WTC11 (cell line): ENCODE measurements around the gene ACAT2. TPM values are rescaled to one million over a fixed set of nuclear protein-coding genes. Genes with fewer than 3 reads are reported as not detected.
"Not testable (repeated sequence)": the region's sequence is repeated elsewhere in the genome, so short reads cannot be mapped to it uniquely, and the experiment has no call there.

Experiments used
- ATAC-seq: fragments of 200-7000 bp; cut with Tn5 transposase; 2 replicates; pipeline ENCODE4 v1.10.0; 2021; ENCODE audit warnings: mild to moderate bottlenecking, moderate library complexity
- CTCF ChIA-PET: fragments of 300-600 bp; sonication (Branson Sonifier 250); formaldehyde crosslinking; loops from one replicate; lab custom pipeline; 2021; ENCODE audit warnings: antibody characterized with exemption; lab: Charles Lee
- POLR2A ChIA-PET: fragments of 350-600 bp; sonication (Branson Sonifier 250); formaldehyde crosslinking; loops from one replicate; lab custom pipeline; 2021; ENCODE audit warnings: antibody characterized with exemption; lab: Charles Lee
- DNase-seq: peaks from one replicate; pipeline ENCODE4 v3.0.0; 2021; ENCODE audit warnings: low spot score
- H3K27ac Mint-ChIP-seq: 2 replicates; pipeline ENCODE4 v1.8.0; 2021; ENCODE audit warnings: mixed read lengths
- H3K27me3 Mint-ChIP-seq: 2 replicates; pipeline ENCODE4 v1.8.0; 2021; ENCODE audit warnings: low read depth, mild to moderate bottlenecking, moderate library complexity, mixed read lengths
- H3K36me3 Mint-ChIP-seq: 2 replicates; pipeline ENCODE4 v1.8.0; 2021; ENCODE audit warnings: mixed read lengths
- H3K4me1 Mint-ChIP-seq: 2 replicates; pipeline ENCODE4 v1.8.0; 2022; ENCODE audit warnings: mixed read lengths
- H3K4me3 Mint-ChIP-seq: 2 replicates; pipeline ENCODE4 v1.8.0; 2021; ENCODE audit warnings: mild to moderate bottlenecking, moderate library complexity, mixed read lengths
- H3K9me3 Mint-ChIP-seq: 2 replicates; pipeline ENCODE4 v1.8.0; 2021; ENCODE audit warnings: mixed read lengths
- ATF1 ChIP-seq: sonication (generic); formaldehyde crosslinking; IDR thresholded peaks from 2 replicates; pipeline ENCODE4 v1.8.1; 2023; ENCODE audit warnings: mild to moderate bottlenecking, moderate library complexity, missing genetic modification reagents
- ATF2 ChIP-seq: sonication (generic); formaldehyde crosslinking; IDR thresholded peaks from 2 replicates; pipeline ENCODE4 v1.8.1; 2022; ENCODE audit warnings: low read depth, missing genetic modification reagents, borderline replicate concordance
- ATF3 ChIP-seq: sonication (generic); formaldehyde crosslinking; conservative IDR thresholded peaks from 2 replicates; pipeline ENCODE4 v1.8.1; 2022; ENCODE audit warnings: mild to moderate bottlenecking, missing genetic modification reagents
- CTCF ChIP-seq: fragments of 200-600 bp; IDR thresholded peaks from 2 replicates; pipeline ENCODE4 v1.8.0; 2022; ENCODE audit warnings: antibody characterized with exemption
- E2F5 ChIP-seq: sonication (generic); formaldehyde crosslinking; IDR thresholded peaks from 2 replicates; pipeline ENCODE4 v1.8.1; 2022; ENCODE audit warnings: mild to moderate bottlenecking, moderate library complexity, missing genetic modification reagents
- ELF4 ChIP-seq: sonication (generic); formaldehyde crosslinking; IDR thresholded peaks from 2 replicates; pipeline ENCODE4 v1.8.1; 2022; ENCODE audit warnings: low read depth, mild to moderate bottlenecking, moderate library complexity, missing genetic modification reagents
- JAZF1 ChIP-seq: fragments of 250-450 bp; sonication (Bioruptor Pico); IDR thresholded peaks from 2 replicates; pipeline ENCODE4 v1.9.0; 2021; ENCODE audit warnings: moderate library complexity, mild to moderate bottlenecking, inconsistent platforms
- MXD4 ChIP-seq: fragments of 250-450 bp; sonication (Bioruptor Pico); IDR thresholded peaks from 2 replicates; pipeline ENCODE4 v1.8.0; 2021; ENCODE audit warnings: mild to moderate bottlenecking, moderate library complexity, borderline replicate concordance
- NR3C1 ChIP-seq: sonication (generic); formaldehyde crosslinking; conservative IDR thresholded peaks from 2 replicates; pipeline ENCODE4 v1.8.1; 2023; ENCODE audit warnings: low read depth, mild to moderate bottlenecking, missing genetic modification reagents
- PRDM15 ChIP-seq: sonication (generic); formaldehyde crosslinking; IDR thresholded peaks from 2 replicates; pipeline ENCODE4 v1.8.0; 2022; ENCODE audit warnings: missing genetic modification reagents
- RELA ChIP-seq: sonication (generic); formaldehyde crosslinking; IDR thresholded peaks from 2 replicates; pipeline ENCODE4 v1.8.1; 2022; ENCODE audit warnings: missing genetic modification reagents, mild to moderate bottlenecking, borderline replicate concordance
- TEAD1 ChIP-seq: sonication (generic); formaldehyde crosslinking; IDR thresholded peaks from 2 replicates; pipeline ENCODE4 v1.8.0; 2022; ENCODE audit warnings: mild to moderate bottlenecking, missing genetic modification reagents
- ZNF416 ChIP-seq: fragments of 250-450 bp; sonication (Bioruptor Pico); IDR thresholded peaks from 2 replicates; pipeline ENCODE4 v1.9.0; 2021; ENCODE audit warnings: mild to moderate bottlenecking, inconsistent platforms
- ZNF425 ChIP-seq: fragments of 250-450 bp; sonication (Bioruptor Pico); conservative IDR thresholded peaks from 2 replicates; pipeline ENCODE4 v1.9.0; 2021; ENCODE audit warnings: mild to moderate bottlenecking
- ZSCAN18 ChIP-seq: fragments of 250-450 bp; sonication (Bioruptor Pico); IDR thresholded peaks from 2 replicates; pipeline ENCODE4 v2.1.2; 2022; ENCODE audit warnings: mild to moderate bottlenecking, moderate library complexity
- total RNA-seq: library from RNA; stranded (reverse); gene quantifications from 3 replicates; pipeline ENCODE4 v1.2.3, GENCODE V29; 2021
- TF ChIP-seq, protein P1 (sequence below): sonication (generic); formaldehyde crosslinking; IDR thresholded peaks from 2 replicates; pipeline ENCODE4 v1.8.1; 2023; ENCODE audit warnings: mild to moderate bottlenecking, missing genetic modification reagents, moderate library complexity
- TF ChIP-seq, protein P2 (sequence below): sonication (generic); formaldehyde crosslinking; IDR thresholded peaks from 2 replicates; pipeline ENCODE4 v1.8.0; 2023; ENCODE audit warnings: mild to moderate bottlenecking, missing genetic modification reagents

The ACAT2 gene
- total RNA-seq, 1 experiment from 2014 or later = 138 TPM

DNA sequence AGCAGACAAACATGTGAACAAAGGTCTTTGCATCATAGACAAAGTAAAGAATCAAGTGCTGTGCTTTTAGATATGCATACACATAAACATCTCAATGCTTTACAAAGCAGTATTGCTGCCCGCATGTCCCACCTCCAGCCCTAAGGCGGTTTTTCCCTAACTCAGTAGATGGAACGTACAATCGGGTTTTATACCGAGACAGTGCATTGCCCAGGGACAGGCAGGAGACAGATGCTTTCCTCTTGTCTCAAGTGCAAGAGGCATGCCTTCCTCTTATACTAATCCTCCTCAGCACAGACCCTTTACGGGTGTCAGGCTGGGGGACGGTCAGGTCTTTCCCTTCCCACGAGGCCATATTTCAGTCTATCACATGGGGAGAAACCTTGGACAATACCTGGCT is 33.1 kb downstream of the ACAT2 start:
- CTCF ChIA-PET, H3K27me3 Mint-ChIP-seq, H3K4me3 Mint-ChIP-seq, H3K27ac Mint-ChIP-seq, ATAC-seq, DNase-seq, POLR2A ChIA-PET, H3K9me3 Mint-ChIP-seq: not testable (repeated sequence)
- Mint-ChIP-seq H3K36me3 (peaks cover 62% of the 10 kb centered on the region), H3K4me1 (peaks cover 27% of the 10 kb centered on the region)

- H3K27me3 Mint-ChIP-seq = no peaks in the 10 kb centered on the region
- CTCF ChIA-PET = no interaction called here
- no peaks in the 10 kb centered on the region for H3K9me3 Mint-ChIP-seq
- no peak for DNase-seq
- POLR2A ChIA-PET = interaction anchor here (0.8 kb wide), 1 partner anchor 12 kb away, joined by 4 read pairs; no protein-coding TSS in a partner anchor
- peaks cover 16% of the 10 kb centered on the region for H3K4me1 Mint-ChIP-seq
- ATAC-seq = no peak
- peaks cover 44% of the 10 kb centered on the region for H3K36me3 Mint-ChIP-seq
- TF ChIP-seq ATF2 = no peak
- TF ChIP-seq ZNF425 (CRISPR knock-in tag) = no peak
- no peak for TF ChIP-seq PRDM15 (CRISPR knock-in tag)
- no peak for TF ChIP-seq NR3C1 (CRISPR knock-in tag)
- no peak for TF ChIP-seq TEAD1 (CRISPR knock-in tag)
- no peak for TF ChIP-seq CTCF
- TF ChIP-seq ATF1 = no peak
- TF ChIP-seq ATF3 (CRISPR knock-in tag) = no peak
- no peak for TF ChIP-seq ZNF416 (CRISPR knock-in tag)
- TF ChIP-seq MXD4 (CRISPR knock-in tag) = no peak
- no peak for TF ChIP-seq E2F5 (CRISPR knock-in tag)
- no peak for TF ChIP-seq RELA (CRISPR knock-in tag)
- TF ChIP-seq, protein P1, sequence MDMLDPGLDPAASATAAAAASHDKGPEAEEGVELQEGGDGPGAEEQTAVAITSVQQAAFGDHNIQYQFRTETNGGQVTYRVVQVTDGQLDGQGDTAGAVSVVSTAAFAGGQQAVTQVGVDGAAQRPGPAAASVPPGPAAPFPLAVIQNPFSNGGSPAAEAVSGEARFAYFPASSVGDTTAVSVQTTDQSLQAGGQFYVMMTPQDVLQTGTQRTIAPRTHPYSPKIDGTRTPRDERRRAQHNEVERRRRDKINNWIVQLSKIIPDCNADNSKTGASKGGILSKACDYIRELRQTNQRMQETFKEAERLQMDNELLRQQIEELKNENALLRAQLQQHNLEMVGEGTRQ (CRISPR knock-in tag) = no peak
- no peak for TF ChIP-seq ELF4 (CRISPR knock-in tag)
- TF ChIP-seq, protein P2, sequence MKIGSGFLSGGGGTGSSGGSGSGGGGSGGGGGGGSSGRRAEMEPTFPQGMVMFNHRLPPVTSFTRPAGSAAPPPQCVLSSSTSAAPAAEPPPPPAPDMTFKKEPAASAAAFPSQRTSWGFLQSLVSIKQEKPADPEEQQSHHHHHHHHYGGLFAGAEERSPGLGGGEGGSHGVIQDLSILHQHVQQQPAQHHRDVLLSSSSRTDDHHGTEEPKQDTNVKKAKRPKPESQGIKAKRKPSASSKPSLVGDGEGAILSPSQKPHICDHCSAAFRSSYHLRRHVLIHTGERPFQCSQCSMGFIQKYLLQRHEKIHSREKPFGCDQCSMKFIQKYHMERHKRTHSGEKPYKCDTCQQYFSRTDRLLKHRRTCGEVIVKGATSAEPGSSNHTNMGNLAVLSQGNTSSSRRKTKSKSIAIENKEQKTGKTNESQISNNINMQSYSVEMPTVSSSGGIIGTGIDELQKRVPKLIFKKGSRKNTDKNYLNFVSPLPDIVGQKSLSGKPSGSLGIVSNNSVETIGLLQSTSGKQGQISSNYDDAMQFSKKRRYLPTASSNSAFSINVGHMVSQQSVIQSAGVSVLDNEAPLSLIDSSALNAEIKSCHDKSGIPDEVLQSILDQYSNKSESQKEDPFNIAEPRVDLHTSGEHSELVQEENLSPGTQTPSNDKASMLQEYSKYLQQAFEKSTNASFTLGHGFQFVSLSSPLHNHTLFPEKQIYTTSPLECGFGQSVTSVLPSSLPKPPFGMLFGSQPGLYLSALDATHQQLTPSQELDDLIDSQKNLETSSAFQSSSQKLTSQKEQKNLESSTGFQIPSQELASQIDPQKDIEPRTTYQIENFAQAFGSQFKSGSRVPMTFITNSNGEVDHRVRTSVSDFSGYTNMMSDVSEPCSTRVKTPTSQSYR = no peak
- no peak for TF ChIP-seq ZSCAN18 (CRISPR knock-in tag)
- TF ChIP-seq JAZF1 (CRISPR knock-in tag) = no peak
- H3K4me3 Mint-ChIP-seq = no peak overlapping the region
- H3K27ac Mint-ChIP-seq = no peak overlapping the region
Measured at GRCh38 chr6:159797554-159797953, 35.7 kb downstream of the ACAT2 start.
